ENCODE measurements around the gene HSD17B8. TPM values are rescaled to one million over a fixed set of nuclear protein-coding genes. Genes with fewer than 3 reads are reported as not detected.

The HSD17B8 gene
- total RNA-seq, 2 experiments from 2014 or later: 11.6 to 18.8 TPM

GRCh38 chr6:33251395-33252012, 47.0 kb downstream of the HSD17B8 start:
- Histone ChIP-seq H3K9me2 (ENCODE audit: insufficient read depth, low read length) (no peaks in the 10 kb centered on the region), H3K4me1 (ENCODE audit: insufficient read depth, low read length, poor library complexity, severe bottlenecking) (peaks cover 23% of the 10 kb centered on the region), H4K20me1 (ENCODE audit: insufficient read depth, low read length) (no peaks in the 10 kb centered on the region), H3K4me3 (ENCODE audit: low read depth, low read length, poor library complexity, severe bottlenecking) (no peak overlapping the region), H3K9me3 (ENCODE audit: low read length) (no peaks in the 10 kb centered on the region), H2AFZ (ENCODE audit: low read length) (no peak overlapping the region), H3K79me2 (ENCODE audit: insufficient read depth, low read depth, low read length) (no peaks in the 10 kb centered on the region), H3K27ac (ENCODE audit: low read depth, low read length, poor library complexity, severe bottlenecking) (no peak overlapping the region), H3K4me2 (ENCODE audit: low read length) (no peak overlapping the region), H3K36me3 (ENCODE audit: insufficient read depth, low read length) (peaks cover 24% of the 10 kb centered on the region)
- ChIA-PET CTCF (ENCODE audit: unreplicated experiment) (no interaction called here), POLR2A (interaction anchor here (3.8 kb wide), 1 partner anchor 20 kb away, joined by 19 read pairs; the partner anchor contains the start of genes RPS18 and VPS52)
- no TSS peak for BruUV-seq (replicated peaks)
- intact Hi-C loops (cut with micrococcal nuclease; ENCODE audit: unreplicated experiment): no loop called here
- peak; percentile 31; the same call in 1 of the 2 replicates for TF ChIP-seq CTCF (conservative IDR thresholded peaks at IDR 0.05; ENCODE audit: low read length)
- TF ChIP-seq EZH2phosphoT487 (IDR thresholded peaks at IDR 0.05; ENCODE audit: borderline replicate concordance, low read depth, low read length): no peak
- DNase-seq (ENCODE audit: low spot score): no peak

GRCh38 chr6:33252759-33253158, 48.3 kb downstream of the HSD17B8 start:
- Histone ChIP-seq H3K9me3 (ENCODE audit: low read length) (no peaks in the 10 kb centered on the region), H3K4me2 (ENCODE audit: low read length) (no peak overlapping the region), H2AFZ (ENCODE audit: low read length) (no peak overlapping the region), H4K20me1 (ENCODE audit: insufficient read depth, low read length) (no peaks in the 10 kb centered on the region), H3K4me3 (ENCODE audit: low read depth, low read length, poor library complexity, severe bottlenecking) (no peak overlapping the region), H3K36me3 (ENCODE audit: insufficient read depth, low read length) (peaks cover 32% of the 10 kb centered on the region), H3K9me2 (ENCODE audit: insufficient read depth, low read length) (no peaks in the 10 kb centered on the region), H3K4me1 (ENCODE audit: insufficient read depth, low read length, poor library complexity, severe bottlenecking) (peaks cover 22% of the 10 kb centered on the region), H3K79me2 (ENCODE audit: insufficient read depth, low read depth, low read length) (no peaks in the 10 kb centered on the region), H3K27ac (ENCODE audit: low read depth, low read length, poor library complexity, severe bottlenecking) (no peak overlapping the region)
- no peak for DNase-seq (ENCODE audit: low spot score)
- TSS peak; percentile 38 for BruUV-seq (replicated peaks)
- intact Hi-C loops (cut with micrococcal nuclease; ENCODE audit: unreplicated experiment): no loop called here
- ChIA-PET CTCF (ENCODE audit: unreplicated experiment) (no interaction called here), POLR2A (no interaction called here)
- no peak for TF ChIP-seq EZH2phosphoT487 (IDR thresholded peaks at IDR 0.05; ENCODE audit: borderline replicate concordance, low read depth, low read length)
- no peak for TF ChIP-seq CTCF (conservative IDR thresholded peaks at IDR 0.05; ENCODE audit: low read length)

GRCh38 chr6:33254591-33254990, 50.1 kb downstream of the HSD17B8 start:
- TF ChIP-seq EZH2phosphoT487 (IDR thresholded peaks at IDR 0.05; ENCODE audit: borderline replicate concordance, low read depth, low read length) (no peak), CTCF (conservative IDR thresholded peaks at IDR 0.05; ENCODE audit: low read length) (no peak)
- no peaks in the 10 kb centered on the region for H3K9me3 ChIP-seq (ENCODE audit: low read length)
- POLR2A ChIA-PET: interaction anchor here (0.6 kb wide), 1 partner anchor 40 kb away, joined by 4 read pairs; no protein-coding TSS in a partner anchor
- no peak overlapping the region for H3K27ac ChIP-seq (ENCODE audit: low read depth, low read length, poor library complexity, severe bottlenecking)
- no peak overlapping the region for H3K4me3 ChIP-seq (ENCODE audit: low read depth, low read length, poor library complexity, severe bottlenecking)
- no peaks in the 10 kb centered on the region for H3K79me2 ChIP-seq (ENCODE audit: insufficient read depth, low read depth, low read length)
- no peaks in the 10 kb centered on the region for H4K20me1 ChIP-seq (ENCODE audit: insufficient read depth, low read length)
- intact Hi-C loops (cut with micrococcal nuclease; ENCODE audit: unreplicated experiment): no loop called here
- BruUV-seq (replicated peaks): no TSS peak
- DNase-seq (ENCODE audit: low spot score): no peak
- no peaks in the 10 kb centered on the region for H3K9me2 ChIP-seq (ENCODE audit: insufficient read depth, low read length)
- no peak overlapping the region for H3K4me2 ChIP-seq (ENCODE audit: low read length)
- peaks cover 50% of the 10 kb centered on the region for H3K36me3 ChIP-seq (ENCODE audit: insufficient read depth, low read length)
- H2AFZ ChIP-seq (ENCODE audit: low read length): no peak overlapping the region
- CTCF ChIA-PET (ENCODE audit: unreplicated experiment): no interaction called here
- peaks cover 12% of the 10 kb centered on the region for H3K4me1 ChIP-seq (ENCODE audit: insufficient read depth, low read length, poor library complexity, severe bottlenecking)

Data from OCI-LY7 (cell line).